A172 (cell line): ENCODE measurements around the gene CENPT. TPM values are rescaled to one million over a fixed set of nuclear protein-coding genes. Genes with fewer than 3 reads are reported as not detected.
A peak's percentile ranks its signal among the peaks of the same experiment; 100 is the strongest.
"Not testable (repeated sequence)": the region's sequence is repeated elsewhere in the genome, so short reads cannot be mapped to it uniquely, and the experiment has no call there.

Experiments
- DNase-seq: peaks from one replicate; pipeline ENCODE4 v3.0.0-alpha.2; 2015; ENCODE audit warnings: low spot score
- total RNA-seq: library from RNA; depleted of rRNA; stranded (reverse); fragments of >200 nt; shearing (Covaris generic); gene quantifications from 2 replicates; pipeline ENCODE4 v1.2.3, GENCODE V29; 2014

Gene CENPT
- total RNA-seq, 1 experiment from 2014 or later, result 27.9 TPM

GRCh38 chr16:67846320-67847063 is 1.0 kb downstream of the CENPT start, which contains the start of gene NUTF2:
Gene NUTF2 (plus strand): TSS chr16:67846933. CDS start chr16:67865131, 18,198 bp downstream.
- peak; percentile 82 for DNase-seq

- no peak for DNase-seq
Measured at GRCh38 chr16:67846063-67846319, 1.5 kb downstream of the CENPT start.

GRCh38 chr16:67845291-67846062 is 2.0 kb downstream of the CENPT start:
- no peak for DNase-seq

DNA sequence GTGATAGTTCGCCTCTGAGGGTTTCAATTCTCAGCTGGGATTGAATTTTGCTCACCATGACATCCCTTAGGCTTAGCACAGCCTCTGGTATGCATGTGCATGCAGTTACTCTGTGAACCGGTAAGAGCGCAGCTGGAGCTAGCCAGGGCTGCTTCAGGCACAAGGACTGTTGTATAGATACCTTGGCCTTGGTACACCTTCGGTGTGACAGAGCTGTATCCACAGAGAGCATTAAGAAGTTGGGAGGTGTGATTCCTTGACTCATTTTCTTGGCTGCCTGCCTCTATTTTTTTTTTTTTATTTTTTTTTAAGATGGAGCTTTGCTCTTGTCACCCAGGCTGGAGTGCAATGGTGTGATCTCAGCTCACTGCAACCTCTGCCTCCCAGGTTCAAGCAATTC is 3.0 kb downstream of the CENPT start:
- no peak for DNase-seq

GRCh38 chr16:67843343-67843765 is 4.1 kb downstream of the CENPT start:
- no peak for DNase-seq

DNA sequence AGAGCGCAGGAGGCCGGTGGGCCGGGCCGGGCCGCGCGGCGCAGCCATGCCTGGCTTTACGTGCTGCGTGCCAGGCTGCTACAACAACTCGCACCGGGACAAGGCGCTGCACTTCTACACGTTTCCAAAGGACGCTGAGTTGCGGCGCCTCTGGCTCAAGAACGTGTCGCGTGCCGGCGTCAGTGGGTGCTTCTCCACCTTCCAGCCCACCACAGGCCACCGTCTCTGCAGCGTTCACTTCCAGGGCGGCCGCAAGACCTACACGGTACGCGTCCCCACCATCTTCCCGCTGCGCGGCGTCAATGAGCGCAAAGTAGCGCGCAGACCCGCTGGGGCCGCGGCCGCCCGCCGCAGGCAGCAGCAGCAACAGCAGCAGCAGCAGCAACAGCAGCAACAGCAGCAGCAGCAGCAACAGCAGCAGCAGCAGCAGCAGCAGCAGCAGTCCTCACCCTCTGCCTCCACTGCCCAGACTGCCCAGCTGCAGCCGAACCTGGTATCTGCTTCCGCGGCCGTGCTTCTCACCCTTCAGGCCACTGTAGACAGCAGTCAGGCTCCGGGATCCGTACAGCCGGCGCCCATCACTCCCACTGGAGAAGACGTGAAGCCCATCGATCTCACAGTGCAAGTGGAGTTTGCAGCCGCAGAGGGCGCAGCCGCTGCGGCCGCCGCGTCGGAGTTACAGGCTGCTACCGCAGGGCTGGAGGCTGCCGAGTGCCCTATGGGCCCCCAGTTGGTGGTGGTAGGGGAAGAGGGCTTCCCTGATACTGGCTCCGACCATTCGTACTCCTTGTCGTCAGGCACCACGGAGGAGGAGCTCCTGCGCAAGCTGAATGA is 4.8 kb downstream of the CENPT start:
- DNase-seq, result no peak

- DNase-seq, result peak; percentile 84
Measured at GRCh38 chr16:67841816-67842508, 5.5 kb downstream of the CENPT start, which contains the start of gene THAP11. Gene THAP11 (plus strand): TSS chr16:67842320. CDS start chr16:67842555, 235 bp downstream.

DNA sequence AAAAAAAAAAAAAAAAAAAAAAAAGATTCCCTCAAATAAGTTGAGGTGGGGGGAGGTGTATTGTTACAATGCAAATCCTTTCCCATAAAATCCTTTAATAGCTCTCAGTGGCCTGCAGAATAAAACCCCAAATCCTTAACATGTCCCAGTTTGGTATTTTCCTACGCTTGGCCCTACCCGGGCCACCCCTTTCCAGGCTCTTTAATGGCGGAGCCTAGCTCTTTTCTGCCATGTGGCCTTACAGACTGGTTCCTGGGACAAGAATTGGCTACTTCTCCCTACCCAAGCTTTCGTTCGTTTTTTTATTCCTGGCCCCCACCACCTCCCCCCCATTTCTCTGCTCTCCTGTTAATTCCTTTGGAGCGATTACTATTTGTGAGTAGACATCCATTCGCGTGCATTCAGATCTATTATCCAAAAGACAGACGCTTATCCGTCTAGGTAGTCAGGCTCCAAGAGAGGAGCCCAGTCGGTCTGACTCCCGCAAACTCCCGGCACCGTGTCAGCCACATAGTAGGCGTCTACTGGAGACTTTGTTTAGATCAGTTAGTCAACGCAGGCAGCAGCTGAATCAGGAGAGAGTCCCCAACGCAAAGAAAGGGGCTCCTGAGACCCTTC is 6.2 kb downstream of the CENPT start:
- DNase-seq, result no peak

DNA sequence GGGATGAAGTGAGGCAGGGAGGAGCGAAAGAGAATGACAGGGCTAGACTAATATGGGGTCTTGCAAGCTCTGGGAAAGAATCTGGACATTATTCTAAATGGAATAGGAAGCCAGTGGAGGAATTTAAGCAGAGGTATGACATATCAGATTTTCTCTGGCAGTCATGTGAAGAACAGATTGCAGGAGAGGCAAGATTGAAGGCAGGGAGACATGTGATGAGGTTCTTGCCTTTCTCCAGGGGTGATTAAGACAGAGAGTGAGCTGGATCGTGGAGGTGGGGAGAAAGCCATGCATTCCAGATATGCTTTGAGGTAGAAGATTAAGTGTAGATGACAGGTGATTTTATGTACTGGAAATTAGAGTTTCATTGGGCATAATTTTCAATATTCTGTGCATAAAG is 9.7 kb downstream of the CENPT start:
- no peak for DNase-seq

- DNase-seq, result not testable (repeated sequence)
Measured at GRCh38 chr16:67837190-67837589, 10.3 kb downstream of the CENPT start.

DNA sequence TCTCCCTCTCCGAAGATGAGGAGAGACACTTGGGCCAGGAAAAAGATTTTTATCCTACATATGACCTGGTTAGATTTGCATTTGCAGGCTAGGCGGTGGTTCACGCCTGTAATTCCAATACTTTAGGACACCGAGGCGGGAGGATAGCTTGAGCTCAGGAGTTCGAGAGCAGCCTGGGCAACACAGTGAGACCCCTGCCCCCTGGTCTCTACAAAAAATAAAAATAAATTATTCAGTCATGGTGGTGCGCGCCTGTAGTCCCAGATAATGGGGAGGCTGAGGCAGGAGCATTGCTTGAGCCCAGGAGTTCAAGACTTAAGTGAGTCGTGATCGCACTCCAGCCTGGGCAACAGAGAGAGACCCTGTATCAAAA is 13.3 kb downstream of the CENPT start:
- DNase-seq, result no peak

- peak; percentile 71 for DNase-seq
Measured at GRCh38 chr16:67833415-67834241, 13.9 kb downstream of the CENPT start.

DNA sequence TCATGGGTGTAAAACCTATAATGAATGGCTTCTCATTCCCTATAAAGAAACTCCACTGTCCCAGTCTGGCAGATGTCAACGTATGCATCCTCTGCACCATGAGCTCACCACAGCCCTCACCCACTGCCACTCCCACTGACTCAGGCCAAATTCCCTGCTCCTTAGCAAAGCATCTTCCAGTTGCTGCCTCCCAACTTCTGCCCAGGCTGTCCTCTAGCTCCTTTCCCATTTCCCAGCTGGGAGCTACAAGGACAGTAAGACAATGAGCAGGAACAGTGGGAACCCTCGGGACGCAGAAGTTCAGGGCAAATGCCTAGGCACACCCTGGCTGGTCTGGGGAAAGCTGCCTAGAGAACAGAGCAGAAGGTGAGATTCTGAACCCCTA is 14.5 kb downstream of the CENPT start:
- DNase-seq, result peak; percentile 41

GRCh38 chr16:67828651-67829050 is 18.8 kb downstream of the CENPT start:
- no peak for DNase-seq

DNA sequence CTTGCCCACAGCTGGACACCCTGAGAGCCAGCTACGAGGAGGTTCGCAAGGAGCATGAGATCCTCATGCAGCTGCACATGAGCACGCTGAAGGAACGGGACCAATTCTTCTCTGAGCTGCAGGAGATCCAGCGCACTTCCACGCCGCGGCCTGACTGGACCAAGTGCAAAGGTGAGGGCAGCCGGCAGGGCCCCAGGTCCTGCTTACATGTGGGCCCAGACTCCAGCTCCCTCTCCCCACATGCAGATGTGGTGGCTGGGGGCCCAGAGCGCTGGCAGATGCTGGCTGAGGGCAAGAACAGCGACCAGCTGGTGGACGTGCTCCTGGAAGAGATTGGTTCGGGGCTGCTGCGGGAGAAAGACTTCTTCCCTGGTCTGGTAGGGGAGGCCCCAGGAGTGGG is 21.6 kb downstream of the CENPT start:
- no peak for DNase-seq

GRCh38 chr16:67825119-67825518 is 22.4 kb downstream of the CENPT start:
- no peak for DNase-seq

DNA sequence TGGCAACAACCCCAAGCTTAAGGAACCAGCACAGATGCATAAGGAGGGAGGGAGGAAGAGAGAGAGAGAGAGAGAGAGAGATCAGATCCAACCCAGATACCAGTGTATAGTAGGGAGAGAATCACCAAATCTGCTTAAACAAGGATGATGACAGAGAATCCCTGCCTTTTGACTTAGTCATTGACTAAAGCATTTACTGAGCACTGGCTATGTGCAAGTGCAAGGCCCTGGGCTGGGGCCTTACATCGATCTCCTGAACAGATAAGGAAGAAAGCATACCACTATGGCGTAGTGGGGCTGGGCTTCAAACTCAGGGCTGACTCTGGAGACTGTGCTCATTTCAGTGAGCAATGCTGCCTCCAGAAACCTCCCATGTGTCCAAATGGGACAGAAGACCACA is 25.0 kb downstream of the CENPT start:
- no peak for DNase-seq

- DNase-seq, result no peak
Measured at GRCh38 chr16:67820608-67821259, 26.8 kb downstream of the CENPT start.

GRCh38 chr16:67814567-67814966 is 32.9 kb downstream of the CENPT start:
- no peak for DNase-seq

DNA sequence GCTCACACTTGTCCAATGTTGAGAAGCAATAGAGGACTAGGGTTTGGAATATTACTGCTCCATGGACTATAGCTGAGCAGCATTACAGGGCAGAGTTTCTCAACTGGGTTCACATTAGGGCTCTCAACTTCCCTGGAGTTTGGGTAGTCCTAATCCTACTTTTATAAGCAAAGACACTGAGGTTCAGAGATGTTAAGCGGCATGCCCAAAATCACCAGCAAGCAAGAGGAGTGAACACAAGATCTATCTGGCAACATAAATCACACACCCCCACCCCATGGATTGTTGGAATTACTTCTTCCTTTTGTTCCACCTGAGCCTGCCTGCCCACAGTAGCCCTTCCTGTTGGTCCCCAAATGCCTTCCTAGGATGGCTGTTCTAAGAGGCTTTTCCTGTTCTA is 35.6 kb downstream of the CENPT start:
- no peak for DNase-seq
